ENCODE data around the gene C1QTNF3.
"Not testable (repeated sequence)": the region's sequence is repeated elsewhere in the genome, so short reads cannot be mapped to it uniquely, and the experiment has no call there.

C1QTNF3 gene

DNA sequence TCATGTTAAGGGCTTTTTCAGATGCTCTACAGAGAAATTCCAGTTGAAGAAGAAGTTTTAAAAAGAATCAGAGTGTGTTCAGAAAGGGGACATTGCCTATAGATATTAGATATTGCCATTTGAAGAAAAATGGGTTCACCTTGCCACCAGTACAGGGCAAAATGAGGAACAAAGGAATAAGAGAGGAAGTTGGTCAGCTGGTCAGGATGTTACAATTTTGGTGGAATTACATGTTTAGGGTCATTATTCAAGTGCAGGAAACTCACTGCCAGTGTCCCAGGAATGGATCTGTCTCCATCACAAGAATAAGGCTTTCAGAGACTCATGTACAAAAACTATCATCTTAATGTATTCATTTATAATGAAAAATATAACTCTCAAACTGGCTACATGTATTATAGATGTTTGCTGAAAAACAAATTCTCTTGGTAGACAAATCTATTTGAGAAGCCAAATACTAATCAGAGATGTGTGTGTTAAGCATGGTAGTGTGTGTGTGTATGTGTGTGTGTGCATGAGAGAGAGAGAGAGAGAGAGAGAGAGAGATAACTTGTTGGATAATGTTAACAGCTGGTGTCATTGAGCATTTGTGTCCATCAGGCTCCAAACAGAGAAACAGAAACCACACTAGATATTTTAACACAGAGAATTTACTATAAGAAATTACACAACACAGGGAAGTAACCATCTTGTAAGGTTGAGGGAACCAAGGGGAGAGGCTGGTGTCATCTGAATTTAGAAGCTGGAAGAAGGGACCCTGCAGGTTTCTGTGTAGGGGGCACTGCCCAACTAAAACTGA is 5.0 kb upstream of the C1QTNF3 start:
- DNase-seq, result no peak

DNA sequence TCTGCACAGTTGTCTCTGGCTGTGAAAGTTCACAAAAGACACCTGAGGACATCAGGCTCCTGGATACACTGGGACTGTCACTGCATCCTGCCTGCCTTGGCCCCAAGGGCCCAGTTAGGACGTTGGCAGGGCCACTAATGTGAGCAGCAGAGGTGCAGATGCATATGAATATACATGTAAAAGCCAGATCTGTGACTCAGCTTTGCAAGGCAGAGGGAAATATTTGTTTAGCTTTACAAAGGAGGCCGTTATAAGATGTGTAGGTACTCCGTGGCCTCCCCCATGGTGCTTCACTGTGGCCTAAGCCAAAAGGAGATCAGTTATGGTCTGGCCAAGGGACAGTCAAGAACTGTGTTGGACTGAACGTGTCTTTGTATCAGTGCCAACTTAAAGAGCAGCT is 4.1 kb upstream of the C1QTNF3 start:
- no peak for DNase-seq

DNA sequence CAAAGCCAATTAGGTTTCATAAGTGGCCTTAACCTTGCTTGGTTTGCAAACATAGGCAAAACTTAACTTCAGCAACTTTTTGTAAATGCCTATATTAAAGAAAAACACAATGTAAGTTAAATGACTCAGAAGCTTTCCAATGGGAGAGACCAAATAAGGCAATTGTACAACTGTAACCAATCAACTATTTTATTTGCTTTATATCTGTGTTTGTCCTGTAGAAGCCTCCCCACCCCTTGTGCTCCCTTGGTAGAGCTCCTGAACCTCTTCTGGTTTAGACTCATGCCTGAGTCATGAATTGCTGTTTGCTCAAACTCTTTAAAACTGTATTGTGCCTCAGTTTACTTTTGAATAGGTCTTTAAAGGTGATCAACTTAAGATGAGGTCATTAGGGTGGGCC is 3.0 kb upstream of the C1QTNF3 start:
- DNase-seq, result no peak

DNA sequence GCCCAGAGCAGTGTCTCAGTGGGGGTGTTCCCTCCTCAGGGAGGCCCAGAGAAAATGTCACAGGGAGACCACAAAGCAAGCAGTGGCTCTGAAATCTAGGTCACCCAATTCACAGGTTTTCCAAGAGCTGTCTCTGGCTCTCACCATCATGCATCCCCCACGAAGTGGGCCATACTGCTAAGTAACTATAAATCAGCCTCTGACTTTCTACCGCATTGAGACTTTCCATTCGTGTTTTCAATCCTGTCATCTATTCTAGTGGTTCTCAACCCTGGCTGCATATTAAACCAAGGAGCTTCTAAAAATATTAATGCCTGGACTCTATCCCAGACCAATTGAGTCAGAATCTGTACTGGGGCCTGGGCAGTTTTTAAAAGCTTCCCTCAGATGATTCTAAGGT is 2.0 kb upstream of the C1QTNF3 start:
- no peak for DNase-seq

DNA sequence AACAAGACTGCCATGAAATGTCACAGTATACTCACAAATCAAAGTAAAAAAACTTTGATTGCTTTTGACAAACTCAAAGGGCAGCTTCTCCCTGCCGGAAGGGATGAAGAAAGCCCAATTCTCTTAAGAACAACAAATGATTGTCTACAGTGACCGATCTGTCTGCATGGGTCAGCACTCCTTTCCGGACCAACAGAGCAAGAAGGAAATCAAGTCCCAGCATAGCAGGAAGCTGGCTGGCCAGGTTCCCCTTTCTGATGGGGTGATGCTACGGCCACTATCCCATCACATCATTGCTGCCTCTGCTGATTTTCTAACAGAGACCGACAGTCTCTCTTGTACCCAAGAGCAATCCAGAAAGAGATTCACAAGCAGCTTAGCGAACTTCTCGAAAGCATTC is 692 bp downstream of the C1QTNF3 start:
- DNase-seq, result no peak

DNA sequence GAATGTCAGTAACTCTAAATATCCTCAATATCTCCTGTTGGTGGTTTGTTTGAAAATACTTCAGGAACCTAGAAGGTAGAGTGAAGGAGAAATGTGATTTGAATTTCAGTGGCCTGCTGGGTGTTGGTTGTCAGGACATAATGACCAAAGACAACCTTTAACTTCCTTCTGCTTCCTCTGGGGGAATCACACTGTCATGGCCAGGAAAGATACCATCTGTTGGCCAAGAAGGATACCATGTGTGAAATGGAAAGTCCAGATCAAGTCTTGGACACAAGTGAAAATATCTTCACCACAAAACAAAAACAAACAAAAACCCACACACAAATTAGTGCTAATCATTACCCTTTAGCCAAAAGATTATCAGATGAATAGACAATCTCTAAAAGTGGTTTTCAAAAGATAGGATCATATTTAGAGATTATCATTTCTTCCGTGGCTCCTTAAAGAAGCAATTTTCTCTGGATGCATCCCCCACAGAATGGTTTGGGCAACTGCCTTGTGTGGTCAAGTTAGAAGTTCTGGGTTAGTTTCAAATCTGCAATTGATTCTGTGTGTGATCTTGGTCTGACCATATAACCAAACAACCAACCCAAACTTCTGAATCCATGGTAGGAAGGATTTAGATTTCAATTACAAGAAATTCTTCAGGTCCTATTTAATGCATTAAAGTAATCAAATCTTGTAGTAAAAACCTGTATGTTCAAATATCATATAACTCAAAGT is 1.6 kb downstream of the C1QTNF3 start:
- no peak for DNase-seq

DNA sequence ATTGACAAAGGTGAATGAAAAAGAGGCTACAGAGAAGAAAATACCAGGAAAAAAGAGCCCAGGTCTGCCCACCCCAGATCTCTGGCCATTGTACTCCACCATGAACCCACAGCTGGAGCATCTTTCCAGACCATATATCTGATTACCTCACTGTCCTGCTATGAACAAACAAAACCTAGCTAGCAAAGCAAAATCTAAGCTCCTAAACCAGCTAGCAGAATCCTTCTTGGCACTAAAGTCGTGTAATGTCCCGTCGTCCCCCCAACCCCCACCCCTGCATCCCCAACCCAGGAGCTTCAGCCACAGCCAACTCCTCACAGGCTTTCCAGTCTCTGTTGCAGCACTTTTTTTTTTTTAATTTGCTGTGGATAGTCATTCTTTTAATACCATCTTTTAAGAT is 2.5 kb downstream of the C1QTNF3 start:
- DNase-seq, result no peak

DNA sequence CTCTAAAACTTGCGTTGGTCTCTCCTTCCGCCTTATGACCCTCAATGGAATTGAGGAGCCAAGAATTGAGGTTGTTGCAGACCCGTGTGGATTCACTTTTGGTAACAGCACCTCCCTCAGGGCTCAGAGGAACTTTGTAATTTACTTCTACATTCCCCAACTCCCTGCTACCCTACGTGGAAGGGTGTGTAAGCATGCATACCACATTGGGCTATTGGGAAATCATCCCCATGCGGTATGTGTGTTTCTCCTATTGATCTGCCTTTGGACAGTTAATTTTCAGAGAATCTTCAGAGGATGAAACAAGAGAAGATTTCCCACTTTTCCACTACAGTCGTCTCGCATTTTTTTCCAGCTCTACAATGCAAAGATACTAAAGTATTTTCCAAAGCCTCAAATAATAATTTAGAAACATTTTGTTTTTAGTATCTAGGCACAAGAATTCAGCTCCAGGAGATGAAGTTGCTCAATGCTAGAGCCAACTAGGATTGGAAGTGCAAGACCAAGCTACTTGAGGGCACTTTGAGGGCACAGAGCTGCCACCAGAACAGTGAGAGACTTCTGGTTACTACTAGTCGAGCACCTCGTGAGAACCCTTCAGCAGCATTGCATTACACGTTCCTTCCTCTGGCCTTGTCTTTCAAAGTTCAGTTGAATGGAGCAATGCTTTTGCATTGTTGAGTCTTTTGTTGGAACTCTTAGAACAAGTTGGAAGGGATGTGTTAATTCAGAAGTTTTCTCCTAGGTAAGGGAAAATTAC is 3.4 kb downstream of the C1QTNF3 start:
- DNase-seq, result no peak

DNA sequence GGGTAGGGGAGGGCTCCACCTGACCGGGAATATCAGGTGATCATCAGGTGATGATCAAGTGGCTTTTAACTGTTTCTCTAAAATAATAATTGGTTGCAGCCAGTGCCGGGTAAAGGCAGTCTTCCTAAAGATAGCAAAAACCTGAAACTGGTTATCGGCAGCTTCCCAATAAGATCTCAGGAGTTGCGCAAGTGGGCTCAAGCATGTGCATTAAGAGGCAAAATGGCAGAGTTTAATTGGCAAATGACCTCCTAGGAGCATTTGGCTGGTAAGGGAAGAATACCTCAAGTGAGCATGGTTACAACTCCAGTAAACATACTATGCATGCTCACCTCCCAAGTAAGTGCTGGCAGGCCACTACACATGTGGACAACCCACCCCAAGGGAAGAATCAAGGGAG is 4.2 kb downstream of the C1QTNF3 start:
- DNase-seq, result no peak

DNA sequence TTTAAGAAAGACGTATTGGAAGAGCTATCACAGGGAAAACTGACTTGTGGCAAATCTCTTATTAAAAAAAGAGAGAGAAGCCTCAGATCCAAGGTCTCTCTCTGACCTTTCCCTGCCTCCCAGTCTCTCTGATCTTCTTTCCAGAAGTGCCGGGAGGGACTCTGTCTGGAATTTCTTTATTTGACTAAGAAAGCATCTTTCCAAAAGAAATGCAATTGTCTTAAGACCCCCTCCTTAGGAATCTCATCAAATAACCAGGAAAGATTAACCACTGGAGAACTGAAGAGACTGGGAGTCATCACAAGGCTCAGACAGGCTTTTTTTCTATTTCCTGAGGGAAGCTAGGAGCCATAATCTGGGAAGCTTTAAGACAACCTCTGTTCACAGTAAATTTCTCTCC is 4.6 kb downstream of the C1QTNF3 start:
- DNase-seq, result no peak

DNA sequence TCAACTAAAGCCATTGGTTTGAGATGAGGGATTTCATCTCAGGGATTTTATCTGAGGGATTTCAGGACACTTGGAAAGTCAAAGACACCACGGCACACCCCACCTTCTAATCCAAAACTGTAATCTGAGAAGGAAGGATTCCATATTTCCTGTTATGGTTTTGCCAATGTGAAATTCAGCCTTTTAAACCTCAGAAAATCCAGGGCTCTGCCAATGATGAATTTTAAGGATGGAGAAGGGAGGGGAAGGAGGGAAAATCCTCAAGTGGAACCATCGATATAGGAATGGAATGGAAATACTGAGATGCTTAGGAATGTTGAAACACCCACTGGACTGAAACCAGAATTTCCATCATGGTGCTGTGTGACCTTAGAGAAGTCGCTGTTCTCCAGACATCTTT is 5.3 kb downstream of the C1QTNF3 start:
- DNase-seq, result no peak

DNA sequence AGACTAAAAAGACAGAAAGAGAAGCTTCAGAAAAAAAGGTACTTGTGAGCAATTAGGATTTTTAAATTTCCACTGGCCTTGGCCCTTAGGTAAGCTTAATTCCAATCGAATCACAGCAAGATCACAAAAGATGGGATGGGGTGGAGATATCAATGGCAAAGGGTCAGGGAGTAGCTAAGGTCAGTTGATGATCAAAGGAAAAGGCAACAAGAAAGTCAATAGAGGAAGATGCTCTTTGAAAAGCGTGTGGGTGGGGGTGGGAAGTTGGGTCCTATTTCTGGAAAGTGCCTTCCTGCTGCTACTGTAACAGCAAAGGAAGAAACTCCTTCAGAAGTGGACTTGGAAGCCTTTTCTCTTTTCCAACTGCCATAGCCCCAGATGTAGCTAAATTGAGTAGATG is 7.3 kb downstream of the C1QTNF3 start:
- DNase-seq, result no peak

DNA sequence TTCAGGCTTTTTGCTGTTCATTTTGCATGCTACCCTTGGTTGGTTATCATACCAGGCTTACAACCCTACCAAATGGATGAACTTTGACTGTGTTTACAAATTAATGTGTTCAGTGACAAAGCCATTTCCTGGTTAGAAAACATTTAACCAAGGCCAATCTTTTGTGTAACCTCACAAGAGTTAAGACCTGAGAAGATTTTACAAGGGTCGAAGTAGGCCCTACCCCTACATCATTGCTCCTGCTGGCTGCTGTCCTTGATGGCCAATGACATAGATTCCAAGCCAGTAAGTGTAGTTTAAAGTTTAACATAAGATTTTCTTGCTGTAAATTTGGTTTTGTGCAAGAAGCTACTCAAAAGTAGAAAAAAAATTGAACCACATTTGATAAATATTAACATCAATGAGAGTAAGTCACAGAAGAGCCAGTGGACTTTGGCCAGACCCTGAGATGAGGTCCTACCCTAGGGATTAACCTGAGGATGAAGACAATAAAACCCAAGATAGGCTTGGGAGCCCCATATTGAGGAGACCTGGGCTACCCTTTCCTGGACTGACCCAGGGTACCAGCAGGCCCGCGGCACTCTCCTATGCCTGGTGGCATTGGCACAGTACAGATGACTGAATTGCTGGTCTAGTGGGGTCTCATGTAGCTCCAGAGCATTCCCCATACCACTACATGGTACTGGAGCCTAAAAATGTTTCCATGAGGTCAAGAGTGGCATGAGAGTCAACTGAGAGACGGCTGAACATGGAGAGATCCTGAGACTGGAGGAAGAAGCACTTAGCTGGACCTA is 8.3 kb downstream of the C1QTNF3 start:
- no peak for DNase-seq

DNA sequence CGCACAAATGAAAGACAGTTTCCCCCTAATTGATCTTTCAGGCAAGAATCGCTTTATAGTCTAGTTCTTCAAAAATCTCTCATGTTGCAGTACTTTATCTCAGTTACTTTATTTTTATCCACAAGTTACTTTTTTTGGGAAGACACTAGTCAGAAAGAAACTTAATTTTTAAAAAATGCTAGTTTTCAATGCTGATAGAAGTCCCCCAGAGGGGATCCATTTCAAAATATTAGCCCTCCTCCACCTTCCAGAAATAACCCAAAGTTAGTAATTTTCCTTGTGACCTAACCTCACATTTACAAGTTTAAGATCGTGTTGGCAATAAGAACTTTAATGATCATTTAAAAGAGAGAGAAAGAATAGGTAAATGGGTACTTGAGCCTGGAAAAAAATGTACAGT is 11.0 kb downstream of the C1QTNF3 start:
- no peak for DNase-seq

DNA sequence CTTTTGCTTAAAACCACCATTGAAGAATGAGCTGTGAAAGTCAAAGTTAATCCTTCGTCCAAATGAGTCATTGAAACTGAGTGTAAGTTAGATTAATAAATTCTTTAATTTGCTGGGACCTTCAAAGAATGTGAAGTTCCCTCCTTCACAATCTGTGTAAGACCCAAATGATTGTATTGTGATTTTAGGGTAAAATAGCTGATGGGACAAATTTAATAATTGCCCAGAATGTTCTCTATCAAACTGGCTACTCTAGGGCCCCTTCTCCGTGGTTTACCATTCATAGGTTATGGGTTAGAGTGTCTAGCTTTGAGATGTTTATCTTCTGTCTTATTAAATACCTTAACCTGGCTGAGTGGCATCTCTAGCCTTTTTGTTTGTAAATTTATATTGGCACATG is 11.9 kb downstream of the C1QTNF3 start:
- DNase-seq, result no peak

DNA sequence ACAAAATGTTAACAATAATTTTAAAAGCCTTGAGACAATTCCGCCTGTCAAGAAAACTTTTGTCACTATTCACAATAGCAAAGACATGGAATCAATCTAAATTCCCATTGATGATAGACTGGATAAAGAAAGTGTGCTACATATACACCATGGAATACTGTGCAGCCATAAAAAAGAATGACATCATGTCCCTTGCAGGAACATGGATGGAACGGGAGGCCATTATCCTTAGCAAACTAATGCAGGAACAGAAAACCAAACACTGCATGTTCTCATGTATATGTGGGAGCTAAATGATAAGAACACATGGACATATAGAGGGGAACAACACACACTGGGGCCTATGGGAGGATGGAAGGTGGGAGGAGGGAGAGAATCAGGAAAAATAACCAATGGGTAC is 12.4 kb downstream of the C1QTNF3 start:
- DNase-seq, result not testable (repeated sequence)

DNA sequence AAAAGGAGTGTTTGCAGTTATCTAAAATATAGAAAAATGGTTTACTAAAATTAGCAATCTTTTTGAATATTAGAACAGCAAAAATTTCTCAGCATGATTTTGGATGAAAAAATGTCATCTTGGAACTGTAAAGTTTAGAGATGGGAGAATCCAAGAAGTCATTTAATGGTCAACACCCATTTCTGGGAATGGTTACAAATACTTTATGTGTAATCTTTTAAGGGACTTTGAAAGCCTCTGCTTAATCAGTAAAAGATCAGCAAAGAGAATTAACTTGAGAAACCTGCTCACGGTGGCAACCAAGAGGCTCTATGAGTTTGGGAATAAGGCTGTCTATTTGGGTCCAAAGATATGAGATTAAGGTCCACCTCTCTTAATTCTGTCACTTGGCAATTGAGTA is 13.0 kb downstream of the C1QTNF3 start:
- DNase-seq, result no peak

DNA sequence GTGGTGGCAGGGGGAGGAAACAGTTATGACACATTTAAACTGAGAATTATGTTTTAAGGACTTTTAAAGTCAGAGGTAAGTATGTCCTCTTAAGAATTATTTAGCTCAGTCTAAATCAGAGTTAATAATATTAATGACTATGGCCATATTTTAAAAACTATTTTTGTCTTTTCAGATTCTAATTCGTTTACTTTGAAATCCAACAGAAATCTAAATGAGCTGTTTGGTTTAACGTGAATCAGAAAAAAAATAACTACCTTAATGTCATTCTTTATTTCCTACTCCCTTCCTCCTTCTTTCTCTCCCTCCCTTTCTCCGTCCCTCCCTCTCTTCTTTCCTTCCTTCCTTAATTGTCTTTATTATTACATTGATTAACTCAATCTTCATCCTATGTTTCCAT is 14.7 kb downstream of the C1QTNF3 start:
- no peak for DNase-seq

DNA sequence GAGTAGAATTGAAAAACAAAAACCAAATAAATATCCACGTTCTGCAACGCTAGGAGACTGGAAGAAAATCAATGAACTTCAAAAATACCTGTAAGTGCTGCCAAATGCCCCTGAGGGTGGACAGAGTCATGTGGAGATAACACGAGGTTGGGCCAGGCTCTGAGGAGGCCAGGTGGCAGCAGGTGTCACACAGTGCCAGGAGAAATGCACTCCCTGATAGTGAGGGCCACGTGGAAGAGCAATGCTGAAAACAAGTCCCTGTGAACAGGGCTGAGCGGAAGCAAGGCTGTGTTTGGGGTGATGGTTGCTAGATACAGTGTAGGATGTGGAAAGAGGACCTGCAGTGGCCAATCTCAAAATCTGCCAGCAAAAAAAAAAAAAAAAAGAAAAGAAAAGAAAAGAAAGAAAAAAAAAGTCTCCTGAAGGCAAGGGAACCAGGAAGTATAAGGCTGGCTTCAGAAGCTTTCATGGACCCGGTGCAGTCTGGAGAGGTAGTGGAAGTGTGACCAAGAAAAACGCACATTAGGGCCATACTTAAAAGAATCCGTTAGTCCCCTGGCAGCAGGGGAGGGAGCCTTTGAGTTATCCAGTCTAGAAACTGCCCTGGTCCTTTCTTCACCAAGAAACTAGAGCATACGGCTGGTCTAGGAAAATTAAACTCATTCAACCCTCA is 16.8 kb downstream of the C1QTNF3 start:
- no peak for DNase-seq

DNA sequence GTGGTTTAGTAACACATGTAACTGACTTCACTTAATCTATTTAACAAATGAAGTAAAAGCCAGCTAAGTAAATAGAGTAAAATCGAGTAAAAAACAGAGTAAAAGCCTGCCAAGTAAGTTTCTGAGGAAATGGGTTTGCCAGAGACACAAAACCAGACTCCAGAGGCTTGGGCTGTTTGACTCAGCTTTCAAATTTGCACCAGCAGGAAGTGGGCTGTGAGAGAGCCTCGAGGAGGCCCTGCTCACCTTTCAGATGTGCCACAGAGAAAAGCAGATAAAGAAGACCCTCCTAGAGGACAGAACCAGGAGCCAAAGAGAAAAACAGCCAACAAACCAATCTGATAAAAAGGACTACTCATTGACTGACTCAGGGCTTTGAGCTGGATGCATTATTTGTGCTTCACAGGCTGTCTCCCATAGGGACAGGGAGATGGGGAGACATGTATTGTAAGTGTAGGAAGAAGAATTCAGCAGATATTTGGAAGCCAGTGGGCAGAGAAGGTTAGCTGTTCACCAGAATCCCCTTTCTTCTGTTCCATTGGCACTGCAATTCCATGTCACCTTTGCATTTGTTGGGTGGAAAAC is 20.8 kb downstream of the C1QTNF3 start:
- no peak for DNase-seq

DNA sequence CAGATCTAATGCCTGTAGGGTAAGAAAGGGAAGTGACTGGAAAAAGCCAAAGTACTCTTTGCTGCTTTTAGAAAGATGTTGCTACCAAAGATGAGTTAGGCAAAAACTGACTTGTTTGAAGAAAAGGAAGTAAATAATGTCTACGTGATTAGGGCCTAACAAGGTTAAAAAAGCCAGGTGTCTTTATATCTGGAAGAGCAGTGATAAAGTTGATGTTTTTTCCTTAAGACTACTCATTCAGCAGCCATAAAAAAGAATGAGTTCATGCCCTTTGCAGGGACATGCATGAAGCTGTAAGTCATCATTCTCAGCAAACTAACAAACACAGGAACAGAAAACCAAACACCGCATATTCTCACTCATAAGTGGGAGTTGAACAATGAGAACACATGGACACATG is 21.7 kb downstream of the C1QTNF3 start:
- no peak for DNase-seq

DNA sequence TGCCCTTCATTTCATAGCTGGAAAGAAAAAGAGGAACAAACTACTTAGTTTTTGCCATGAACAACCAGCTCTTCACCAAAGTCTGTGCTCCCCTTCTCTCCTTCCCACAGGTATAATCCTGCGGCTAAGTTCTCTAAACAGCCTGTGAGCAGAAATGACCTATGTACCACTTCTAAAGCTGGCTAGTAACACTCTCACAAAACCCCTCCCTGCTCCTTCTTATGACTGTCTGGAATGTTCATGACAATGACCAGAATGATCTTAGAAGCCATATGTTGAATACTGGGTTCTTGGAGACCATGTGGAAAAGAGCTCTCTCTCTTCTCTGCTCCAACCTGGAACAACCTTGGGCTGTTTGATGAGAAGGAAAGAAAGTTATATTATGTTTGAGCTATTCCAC is 22.3 kb downstream of the C1QTNF3 start:
- DNase-seq, result no peak
